ENCODE results near the gene RHCE. TPM values are rescaled to one million over a fixed set of nuclear protein-coding genes. Genes with fewer than 3 reads are reported as not detected.
"Not testable (repeated sequence)": the region's sequence is repeated elsewhere in the genome, so short reads cannot be mapped to it uniquely, and the experiment has no call there.

Gene RHCE
- total RNA-seq, 1 donor from 2014 or later = not detected

DNA sequence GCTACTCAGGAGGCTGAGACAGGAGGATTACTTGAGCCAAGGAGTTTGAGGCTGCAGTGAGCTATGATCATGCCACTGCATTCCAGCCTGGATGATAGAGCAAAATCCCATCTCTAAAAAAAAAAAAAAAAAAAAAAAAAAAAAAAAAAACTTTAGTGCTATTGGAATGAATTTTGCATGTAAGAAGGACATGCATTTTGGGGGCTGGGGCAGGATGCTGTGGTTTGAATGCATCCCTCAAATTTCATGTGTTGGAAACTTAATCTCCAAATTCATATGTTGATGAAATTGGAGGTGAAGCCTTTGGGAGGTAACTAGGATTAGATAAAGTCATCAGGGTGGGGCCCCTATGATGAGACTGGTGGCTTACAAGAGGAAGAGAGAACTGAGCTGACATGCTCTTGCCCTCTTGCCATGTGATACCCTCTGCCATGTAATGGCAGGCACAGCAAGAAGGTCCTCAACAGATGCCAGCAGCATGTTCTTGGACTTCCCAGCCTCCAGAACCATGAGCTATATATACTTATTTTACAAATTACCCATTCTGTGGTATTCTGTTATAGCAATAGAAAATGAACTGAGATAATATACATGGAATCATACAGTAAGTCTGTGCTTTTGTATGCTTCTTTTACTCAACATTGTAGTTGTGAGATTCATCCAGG, 107.7 kb downstream of the RHCE start:
- DNase-seq; H3K27ac Mint-ChIP-seq; H3K4me3 Mint-ChIP-seq; H3K9me3 Mint-ChIP-seq; H3K4me1 Mint-ChIP-seq; intact Hi-C loops (cut with micrococcal nuclease); CTCF ChIA-PET; ATAC-seq (ENCODE audit: low read depth); H3K27me3 Mint-ChIP-seq; POLR2A ChIA-PET: not testable (repeated sequence)
- peaks cover 33% of the 10 kb centered on the region for H3K36me3 Mint-ChIP-seq (ENCODE audit: low read depth)

Other genes with a start within 250 kb of the RHCE start
- gene SYF2, start 188.3 kb downstream of the RHCE start, total RNA-seq = 51.1 and 53.9 TPM in 2 replicates
- 179 and 222 TPM in 2 replicates for gene RSRP1, start 173.4 kb downstream of the RHCE start, total RNA-seq
- not detected in 2 replicates for gene RHD, start 148.3 kb downstream of the RHCE start, total RNA-seq
- 61.0 and 63.5 TPM in 2 replicates for gene TMEM50A, start 82.5 kb downstream of the RHCE start, total RNA-seq
- 17.1 and 19.7 TPM in 2 replicates for gene MACO1, start 10.1 kb upstream of the RHCE start, total RNA-seq
- gene LDLRAP1, start 122.8 kb upstream of the RHCE start, total RNA-seq = 8.7 and 10.8 TPM in 2 replicates
- gene MAN1C1, start 196.0 kb upstream of the RHCE start, total RNA-seq = 0.20 and 0.34 TPM in 2 replicates

Data from activated B cell treated with CpG ODN at 0.5 μM for 24 hours (primary cell).